ENCODE data around the gene CDKAL1.

The CDKAL1 gene

DNA sequence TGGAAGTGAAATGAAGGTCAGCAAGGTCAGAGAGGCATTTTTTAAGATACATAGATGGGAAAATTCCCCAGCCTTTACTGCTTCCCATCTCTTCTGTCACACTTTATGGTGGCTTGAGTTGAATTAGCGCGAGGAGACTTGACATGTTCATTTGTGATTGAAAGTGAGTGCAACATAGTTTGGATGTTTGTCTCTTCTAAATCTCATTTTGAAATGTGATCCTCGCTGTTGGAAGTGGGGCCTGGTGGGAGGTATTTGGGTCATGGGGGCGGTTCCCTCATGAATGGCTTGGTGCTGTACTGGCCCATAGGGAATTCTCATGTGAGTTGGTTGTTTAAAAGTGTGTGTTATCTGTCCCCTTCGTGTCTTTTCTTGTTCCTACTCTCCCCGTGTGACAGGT is 237.2 kb downstream of the CDKAL1 start:
- Histone ChIP-seq H3K27me3 (ENCODE audit: low read depth, low read length) (no peaks in the 10 kb centered on the region), H3K9me3 (ENCODE audit: insufficient read depth, low read length) (no peaks in the 10 kb centered on the region), H3K9ac (ENCODE audit: low read length) (no peak overlapping the region), H3K4me3 (ENCODE audit: low read length) (no peak overlapping the region), H3K4me1 (ENCODE audit: low read length) (peaks cover 5% of the 10 kb centered on the region; the same call in 1 of the 2 replicates), H3K79me2 (ENCODE audit: low read length) (no peaks in the 10 kb centered on the region), H3K27ac (ENCODE audit: low read length) (no peak overlapping the region), H3K36me3 (replicated peaks; ENCODE audit: low read depth, low read length) (no peaks in the 10 kb centered on the region), H4K20me1 (ENCODE audit: insufficient read depth, low read length) (no peaks in the 10 kb centered on the region), H2AFZ (ENCODE audit: low read depth, low read length) (no peak overlapping the region), H3K4me2 (ENCODE audit: low read length) (no peak overlapping the region)
- TF ChIP-seq, protein P1, sequence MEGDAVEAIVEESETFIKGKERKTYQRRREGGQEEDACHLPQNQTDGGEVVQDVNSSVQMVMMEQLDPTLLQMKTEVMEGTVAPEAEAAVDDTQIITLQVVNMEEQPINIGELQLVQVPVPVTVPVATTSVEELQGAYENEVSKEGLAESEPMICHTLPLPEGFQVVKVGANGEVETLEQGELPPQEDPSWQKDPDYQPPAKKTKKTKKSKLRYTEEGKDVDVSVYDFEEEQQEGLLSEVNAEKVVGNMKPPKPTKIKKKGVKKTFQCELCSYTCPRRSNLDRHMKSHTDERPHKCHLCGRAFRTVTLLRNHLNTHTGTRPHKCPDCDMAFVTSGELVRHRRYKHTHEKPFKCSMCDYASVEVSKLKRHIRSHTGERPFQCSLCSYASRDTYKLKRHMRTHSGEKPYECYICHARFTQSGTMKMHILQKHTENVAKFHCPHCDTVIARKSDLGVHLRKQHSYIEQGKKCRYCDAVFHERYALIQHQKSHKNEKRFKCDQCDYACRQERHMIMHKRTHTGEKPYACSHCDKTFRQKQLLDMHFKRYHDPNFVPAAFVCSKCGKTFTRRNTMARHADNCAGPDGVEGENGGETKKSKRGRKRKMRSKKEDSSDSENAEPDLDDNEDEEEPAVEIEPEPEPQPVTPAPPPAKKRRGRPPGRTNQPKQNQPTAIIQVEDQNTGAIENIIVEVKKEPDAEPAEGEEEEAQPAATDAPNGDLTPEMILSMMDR (IDR thresholded peaks at IDR 0.05; ENCODE audit: low read depth, low read length): no peak
- no peak for TF ChIP-seq EZH2phosphoT487 (IDR thresholded peaks at IDR 0.05; ENCODE audit: low read depth)

- Histone ChIP-seq H3K9ac (ENCODE audit: low read length) (no peak overlapping the region), H3K36me3 (replicated peaks; ENCODE audit: low read depth, low read length) (no peaks in the 10 kb centered on the region), H2AFZ (ENCODE audit: low read depth, low read length) (no peak overlapping the region), H3K4me2 (ENCODE audit: low read length) (no peak overlapping the region), H3K27ac (ENCODE audit: low read length) (no peak overlapping the region), H4K20me1 (ENCODE audit: insufficient read depth, low read length) (no peaks in the 10 kb centered on the region), H3K4me1 (ENCODE audit: low read length) (peaks cover 5% of the 10 kb centered on the region; the same call in 1 of the 2 replicates), H3K79me2 (ENCODE audit: low read length) (no peaks in the 10 kb centered on the region), H3K4me3 (ENCODE audit: low read length) (no peak overlapping the region), H3K9me3 (ENCODE audit: insufficient read depth, low read length) (no peaks in the 10 kb centered on the region), H3K27me3 (ENCODE audit: low read depth, low read length) (no peaks in the 10 kb centered on the region)
- TF ChIP-seq, protein P1 (IDR thresholded peaks at IDR 0.05; ENCODE audit: low read depth, low read length): no peak
- TF ChIP-seq EZH2phosphoT487 (IDR thresholded peaks at IDR 0.05; ENCODE audit: low read depth): no peak
Measured at GRCh38 chr6:20773822-20774221, 239.6 kb downstream of the CDKAL1 start.

DNA sequence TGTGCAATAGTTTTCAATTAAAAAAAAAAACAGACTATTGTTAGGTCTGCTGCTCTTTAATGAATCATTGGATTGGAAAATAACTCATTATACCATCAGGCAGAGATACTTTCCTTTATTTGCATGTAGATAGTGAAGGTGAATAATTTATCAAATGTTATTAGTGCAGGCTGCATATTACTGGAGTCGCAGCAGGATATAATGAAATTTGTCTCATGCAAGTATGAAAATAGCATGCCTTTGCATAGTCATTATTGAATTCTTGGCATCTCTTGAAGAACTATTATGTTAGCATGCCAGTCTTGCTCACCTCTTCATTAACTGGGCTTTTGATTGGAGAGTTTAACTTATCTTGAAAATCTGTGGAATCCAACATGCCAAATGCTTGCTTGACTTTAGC is 241.7 kb downstream of the CDKAL1 start:
- H2AFZ ChIP-seq (ENCODE audit: low read depth, low read length): no peak overlapping the region
- no peak overlapping the region for H3K4me3 ChIP-seq (ENCODE audit: low read length)
- TF ChIP-seq, protein P1 (IDR thresholded peaks at IDR 0.05; ENCODE audit: low read depth, low read length): no peak
- no peak for TF ChIP-seq EZH2phosphoT487 (IDR thresholded peaks at IDR 0.05; ENCODE audit: low read depth)
- H3K9me3 ChIP-seq (ENCODE audit: insufficient read depth, low read length): no peaks in the 10 kb centered on the region
- H3K27ac ChIP-seq (ENCODE audit: low read length): no peak overlapping the region
- no peaks in the 10 kb centered on the region for H4K20me1 ChIP-seq (ENCODE audit: insufficient read depth, low read length)
- H3K4me2 ChIP-seq (ENCODE audit: low read length): no peak overlapping the region
- H3K36me3 ChIP-seq (replicated peaks; ENCODE audit: low read depth, low read length): no peaks in the 10 kb centered on the region
- H3K4me1 ChIP-seq (ENCODE audit: low read length): no peaks in the 10 kb centered on the region
- H3K79me2 ChIP-seq (ENCODE audit: low read length): no peaks in the 10 kb centered on the region
- no peak overlapping the region for H3K9ac ChIP-seq (ENCODE audit: low read length)
- no peaks in the 10 kb centered on the region for H3K27me3 ChIP-seq (ENCODE audit: low read depth, low read length)

GRCh38 chr6:20777801-20778200 is 243.5 kb downstream of the CDKAL1 start:
- Histone ChIP-seq H3K4me1 (ENCODE audit: low read length) (no peaks in the 10 kb centered on the region), H3K9me3 (ENCODE audit: insufficient read depth, low read length) (no peaks in the 10 kb centered on the region), H2AFZ (ENCODE audit: low read depth, low read length) (no peak overlapping the region), H3K4me2 (ENCODE audit: low read length) (no peak overlapping the region), H3K27me3 (ENCODE audit: low read depth, low read length) (no peaks in the 10 kb centered on the region), H3K4me3 (ENCODE audit: low read length) (no peak overlapping the region), H3K9ac (ENCODE audit: low read length) (no peak overlapping the region), H3K79me2 (ENCODE audit: low read length) (no peaks in the 10 kb centered on the region), H3K36me3 (replicated peaks; ENCODE audit: low read depth, low read length) (no peaks in the 10 kb centered on the region), H4K20me1 (ENCODE audit: insufficient read depth, low read length) (no peaks in the 10 kb centered on the region), H3K27ac (ENCODE audit: low read length) (no peak overlapping the region)
- TF ChIP-seq EZH2phosphoT487 (IDR thresholded peaks at IDR 0.05; ENCODE audit: low read depth): no peak
- TF ChIP-seq, protein P1 (IDR thresholded peaks at IDR 0.05; ENCODE audit: low read depth, low read length): no peak
